ENCODE results near the gene ARHGEF12.

- TF ChIP-seq CTCF (IDR thresholded peaks at IDR 0.05) (no peak), POLR2A (IDR thresholded peaks at IDR 0.05) (no peak)
Measured at GRCh38 chr11:120386318-120386717, 50.1 kb downstream of the ARHGEF12 start.

Data from uterus (tissue), 2 donors.